NOMO-1 treated with DMSO at 0.1 percent for 48 hours (cell line): ENCODE data around the gene TEKT1.
"Not testable (repeated sequence)": the region's sequence is repeated elsewhere in the genome, so short reads cannot be mapped to it uniquely, and the experiment has no call there.

Experiments used
- DNase-seq: peaks from one replicate; lab custom pipeline; 2025; ENCODE audit not compliant: unreplicated experiment; lab: John Stamatoyannopoulos, UW

TEKT1 gene

DNA sequence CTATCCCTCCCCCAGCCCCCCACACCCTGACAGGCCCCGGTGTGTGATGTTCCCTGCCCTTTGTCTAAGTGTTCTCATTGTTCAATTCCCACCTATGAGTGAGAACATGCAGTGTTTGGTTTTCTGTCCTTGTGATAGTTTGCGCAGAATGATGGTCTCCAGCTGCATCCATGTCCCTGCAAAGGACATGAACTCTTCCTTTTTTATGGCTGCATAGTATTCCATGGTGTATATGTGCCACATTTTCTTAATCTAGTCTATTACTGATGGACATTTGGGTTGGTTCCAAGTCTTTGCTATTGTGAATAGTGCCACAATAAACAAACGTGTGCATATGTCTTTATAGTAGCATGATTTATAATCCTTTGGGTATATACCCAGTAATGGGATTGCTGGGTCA, 15.2 kb downstream of the TEKT1 start:
- not testable (repeated sequence) for DNase-seq

DNA sequence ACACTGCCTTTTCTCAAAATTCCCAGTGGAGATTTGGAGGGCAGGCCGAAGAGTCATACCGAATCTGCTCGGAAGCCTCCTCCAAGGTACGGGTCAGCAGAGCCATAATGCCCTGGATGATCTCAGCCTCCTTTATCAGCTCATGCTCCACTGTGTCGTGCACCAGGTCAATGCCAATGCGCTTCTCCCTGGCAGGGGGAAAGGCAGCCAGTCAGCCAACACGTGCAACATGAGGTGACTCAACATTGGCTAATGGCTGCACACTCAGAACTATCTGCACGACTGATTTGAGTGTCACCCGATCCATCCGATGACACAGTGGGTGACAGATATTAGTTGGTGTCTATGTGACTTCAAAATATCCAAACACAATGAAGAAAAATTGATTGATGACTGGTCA, 15.8 kb downstream of the TEKT1 start:
- DNase-seq: no peak

DNA sequence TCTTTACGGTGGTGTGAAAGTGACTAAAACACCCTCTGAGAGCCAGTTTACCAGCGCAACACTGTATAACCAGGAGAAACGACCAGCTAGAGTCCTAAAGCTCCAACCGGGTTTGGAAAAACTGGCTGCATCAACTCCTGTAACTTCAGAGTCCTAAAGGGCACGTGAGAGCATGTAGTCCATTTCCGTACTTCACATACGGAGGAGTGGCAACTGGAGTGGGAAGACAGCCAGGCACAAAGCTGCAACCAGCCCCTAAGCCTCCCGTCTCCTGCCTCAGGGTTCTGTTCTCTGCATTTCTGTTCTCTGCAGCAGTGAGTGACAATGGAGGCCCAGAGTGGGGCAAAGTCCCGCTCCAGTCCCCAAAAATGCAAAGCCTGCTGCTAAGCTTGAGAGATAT, 19.2 kb downstream of the TEKT1 start:
- no peak for DNase-seq

DNA sequence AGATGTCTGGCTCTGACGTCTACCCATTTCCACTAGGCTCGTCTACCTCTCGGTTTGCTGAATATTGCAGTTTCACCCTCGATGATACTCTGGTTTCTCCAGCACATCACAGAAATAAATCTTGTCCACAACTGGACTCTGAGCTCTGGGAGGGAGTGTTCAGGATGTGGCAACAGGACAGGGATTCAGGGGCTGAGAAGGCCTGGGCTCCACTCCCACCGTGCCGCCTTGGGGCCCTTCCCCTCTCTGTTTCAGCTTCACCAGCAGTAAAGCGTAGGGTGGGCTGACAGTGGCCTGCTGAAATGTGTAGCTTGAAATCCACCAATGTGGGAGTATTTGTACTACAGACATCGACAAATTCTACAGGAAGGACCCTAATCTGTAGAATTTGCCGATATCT, 20.0 kb downstream of the TEKT1 start:
- no peak for DNase-seq

DNA sequence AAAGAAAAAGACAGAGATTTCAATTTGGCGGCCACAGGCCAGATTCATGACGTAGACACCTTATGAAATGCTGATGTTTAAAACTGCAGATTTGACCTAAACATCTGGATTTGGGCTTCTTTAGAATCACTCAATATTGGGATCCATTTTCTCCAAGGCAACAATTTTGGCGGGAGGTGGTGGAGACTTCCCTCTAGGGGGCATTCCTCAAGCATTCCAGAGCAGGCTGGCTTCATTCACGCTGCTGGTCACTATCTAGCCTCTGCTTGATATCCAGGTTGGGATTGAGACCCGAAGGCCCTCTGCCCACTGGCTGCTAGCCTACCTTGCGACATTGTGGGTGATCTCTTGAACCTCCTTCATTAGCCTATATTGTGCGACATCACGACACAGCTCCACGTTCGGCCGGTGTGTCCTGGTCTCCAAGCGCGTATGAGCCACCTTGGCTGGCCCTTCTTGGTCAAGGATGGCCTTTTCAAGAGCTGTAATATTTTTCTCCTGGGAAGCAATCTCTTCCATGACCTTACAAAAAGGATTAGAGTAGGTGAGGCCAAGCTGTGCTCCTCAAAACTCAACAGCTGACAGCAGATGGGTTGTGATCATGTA, 31.0 kb downstream of the TEKT1 start:
- no peak for DNase-seq

DNA sequence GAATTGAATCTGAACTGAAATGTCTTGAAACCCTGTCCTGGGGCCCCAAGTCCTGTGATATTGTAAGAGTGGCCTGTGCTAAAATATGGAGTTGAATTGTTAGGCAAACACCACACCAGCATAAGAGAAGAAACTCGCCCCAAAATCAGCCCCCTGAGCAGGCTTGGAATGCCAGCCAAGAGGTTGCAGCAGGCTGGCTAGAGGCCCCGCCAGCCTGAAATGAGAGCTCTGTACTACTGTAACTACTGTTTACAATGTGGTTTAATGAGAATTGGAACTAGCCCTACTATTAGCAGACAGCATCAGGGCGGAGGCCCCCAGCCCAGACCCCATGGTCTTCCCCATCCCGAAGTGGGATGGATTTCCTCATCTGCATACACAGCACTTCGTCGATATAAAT, 31.8 kb downstream of the TEKT1 start:
- no peak for DNase-seq

DNA sequence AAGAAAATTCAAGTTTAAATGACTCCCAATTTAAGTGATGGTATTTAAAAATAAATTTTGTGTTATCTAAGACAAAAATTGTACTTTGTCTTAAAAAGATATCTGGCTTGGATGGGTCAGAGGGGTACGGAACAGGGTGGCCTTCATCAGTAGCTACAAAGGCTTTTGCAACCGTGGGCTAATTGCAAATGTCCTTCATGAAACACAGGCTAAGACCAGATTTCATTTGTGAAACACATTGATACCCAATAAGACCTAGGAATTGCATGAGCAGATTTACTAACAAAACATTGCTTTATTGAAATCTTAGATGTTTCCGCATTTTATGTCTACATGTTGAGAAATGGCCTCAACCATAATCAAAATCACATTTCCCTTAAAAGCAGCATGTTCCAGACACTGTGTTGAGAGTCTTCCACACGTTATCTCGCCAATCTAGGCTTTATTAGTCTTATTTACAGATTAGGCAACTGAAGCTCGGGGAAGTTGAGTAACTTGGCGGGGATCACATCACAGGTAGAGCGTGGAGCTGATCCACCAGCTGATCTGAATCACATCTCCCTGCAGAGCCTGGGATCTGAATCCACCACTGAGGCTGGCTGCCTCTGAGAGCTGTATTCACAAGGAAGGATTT, 33.7 kb downstream of the TEKT1 start:
- DNase-seq: no peak

DNA sequence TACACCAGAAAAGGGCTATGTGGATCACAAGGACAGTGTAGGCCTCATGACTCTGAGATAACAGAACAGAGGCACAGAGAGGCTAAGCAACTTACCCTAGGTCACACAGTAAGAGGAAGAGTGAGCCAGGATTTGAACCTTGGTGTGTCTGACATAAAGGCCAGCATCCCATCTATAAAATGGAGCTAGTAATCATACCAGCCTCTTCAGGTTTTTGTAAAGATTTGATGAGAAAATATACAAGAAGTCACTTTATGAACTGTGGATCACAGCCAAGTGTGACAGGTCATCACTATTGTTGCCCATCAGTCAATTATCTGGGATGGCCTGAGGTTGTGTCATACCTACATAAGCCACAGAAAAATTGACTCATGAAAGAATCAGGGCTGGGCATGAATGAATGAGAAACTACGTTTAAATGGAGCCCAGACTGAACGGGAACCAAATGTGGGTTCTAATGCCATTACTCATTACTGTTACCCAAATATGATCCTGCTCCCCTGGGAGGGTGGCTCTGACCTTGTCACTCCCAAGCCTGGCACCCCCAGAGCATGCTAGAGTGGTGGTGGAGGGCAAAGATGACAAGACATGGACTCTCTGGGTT, 34.5 kb downstream of the TEKT1 start:
- DNase-seq: no peak

DNA sequence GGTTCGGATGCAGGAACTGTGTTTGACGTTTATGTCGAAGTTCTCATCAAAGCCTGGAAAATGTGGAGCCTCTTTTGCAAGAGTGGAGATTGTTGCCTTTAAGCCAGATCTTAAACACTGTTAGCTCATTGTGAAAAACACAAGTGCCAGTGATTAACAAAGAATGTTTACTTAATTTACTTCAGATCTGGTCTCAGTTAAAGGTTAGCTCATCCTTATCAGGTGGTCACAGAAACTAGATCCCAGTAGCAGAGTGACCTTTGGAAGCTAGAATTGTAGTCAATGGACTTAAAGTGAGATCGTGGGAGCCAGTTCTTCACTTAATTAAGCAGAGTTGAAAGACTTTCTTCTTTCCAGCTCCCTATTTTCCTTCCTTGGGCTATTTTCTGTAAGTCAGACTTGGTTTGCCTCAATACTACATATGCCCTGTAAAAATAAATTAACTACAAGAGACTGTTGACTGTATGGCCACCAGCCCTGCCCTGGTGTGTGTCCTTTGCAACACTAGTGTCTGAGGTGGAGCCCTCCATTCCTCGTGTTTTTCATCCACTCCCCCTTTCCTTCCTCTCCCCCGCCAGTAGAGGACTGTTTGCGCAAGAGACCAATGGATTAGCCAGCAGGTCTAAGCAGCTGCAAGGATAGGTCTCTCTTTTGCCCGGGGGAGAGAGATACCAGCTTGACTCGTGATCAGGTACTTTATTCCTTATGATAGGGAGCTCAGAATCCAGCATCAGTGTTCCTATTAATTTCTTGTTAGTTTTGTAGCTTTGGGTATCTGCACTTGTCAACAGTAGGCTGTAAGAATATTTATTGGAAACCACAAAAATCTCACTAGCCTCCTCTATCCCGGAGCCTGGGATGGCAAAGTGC, 35.3 kb downstream of the TEKT1 start:
- DNase-seq: no peak

DNA sequence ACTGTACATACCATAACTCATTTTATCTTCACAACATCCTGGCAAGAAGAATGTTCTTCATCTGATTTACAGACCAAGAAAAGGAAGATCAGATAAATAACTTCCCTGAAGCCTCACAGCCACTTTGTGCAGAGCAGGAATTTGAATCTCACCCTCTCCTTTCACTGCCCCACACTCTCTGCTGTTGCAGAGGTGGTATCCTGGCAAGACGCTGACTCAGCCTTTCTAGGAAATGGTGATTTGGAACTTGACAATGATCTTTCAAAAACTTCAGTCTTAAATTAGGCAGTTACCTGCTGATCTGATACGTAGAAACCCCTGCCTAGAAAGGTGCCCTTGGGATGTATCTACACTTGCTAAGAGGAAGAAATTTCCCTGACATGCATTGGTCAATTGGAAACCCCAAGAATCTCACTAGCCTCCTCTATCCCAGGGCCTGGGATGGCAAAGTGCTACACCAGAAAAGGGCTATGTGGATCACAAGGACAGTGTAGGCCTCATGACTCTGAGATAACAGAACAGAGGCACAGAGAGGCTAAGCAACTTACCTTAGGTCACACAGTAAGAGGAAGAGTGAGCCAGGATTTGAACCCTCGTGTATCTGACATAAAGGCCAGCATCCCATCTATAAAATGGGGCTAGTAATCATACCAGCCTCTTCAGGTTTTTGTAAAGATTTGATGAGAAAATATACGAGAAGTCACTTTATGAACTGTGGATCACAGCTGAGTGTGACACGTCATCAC, 37.6 kb downstream of the TEKT1 start:
- no peak for DNase-seq

DNA sequence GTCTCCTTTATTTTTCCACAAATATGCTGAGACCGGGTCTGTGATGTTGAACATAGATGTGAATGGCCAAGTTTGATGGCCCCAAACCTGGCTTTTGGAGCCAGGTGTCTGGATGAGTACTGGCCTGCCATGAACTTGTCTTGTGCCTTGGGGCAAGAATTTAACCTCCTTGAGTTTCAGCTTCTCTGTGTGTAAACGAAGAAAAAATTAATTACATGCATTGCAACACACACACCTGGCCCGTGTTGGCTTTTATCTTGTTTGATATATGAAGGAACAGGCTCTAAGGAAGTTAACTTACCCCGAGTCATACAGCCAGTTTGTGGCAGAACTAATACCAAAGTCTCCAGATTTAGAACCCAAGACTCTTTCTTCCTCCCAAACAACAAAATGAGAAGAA, 42.4 kb downstream of the TEKT1 start:
- no peak for DNase-seq

DNA sequence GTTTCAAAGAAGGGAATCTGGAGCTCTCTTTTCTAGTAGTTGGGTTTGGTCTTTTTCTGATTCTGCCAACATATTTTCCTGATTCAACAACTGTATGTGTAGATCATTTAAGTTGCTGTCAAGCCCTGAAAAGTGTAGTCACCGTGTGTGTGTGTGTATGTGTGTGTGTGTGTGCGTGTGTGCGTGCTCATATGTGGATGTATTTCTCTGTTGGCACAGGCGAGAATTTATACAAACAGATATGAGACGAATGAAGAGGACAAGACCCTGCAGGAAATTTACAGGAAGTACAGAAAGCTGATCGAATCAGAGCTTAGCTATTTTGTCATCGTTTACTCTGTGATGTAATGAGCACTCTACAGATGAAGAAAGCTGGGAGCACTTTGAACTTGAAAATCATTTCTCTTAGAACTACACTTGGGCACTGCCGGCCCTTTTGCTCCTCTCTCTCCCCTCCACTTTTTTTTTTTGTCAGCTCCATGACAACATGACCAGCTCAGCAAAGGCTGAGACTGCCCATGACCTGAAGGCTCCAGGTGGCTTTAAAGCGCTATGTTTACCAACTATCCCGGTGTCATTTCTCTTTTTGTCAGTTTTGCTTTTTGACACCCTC, 44.3 kb downstream of the TEKT1 start:
- DNase-seq: no peak

DNA sequence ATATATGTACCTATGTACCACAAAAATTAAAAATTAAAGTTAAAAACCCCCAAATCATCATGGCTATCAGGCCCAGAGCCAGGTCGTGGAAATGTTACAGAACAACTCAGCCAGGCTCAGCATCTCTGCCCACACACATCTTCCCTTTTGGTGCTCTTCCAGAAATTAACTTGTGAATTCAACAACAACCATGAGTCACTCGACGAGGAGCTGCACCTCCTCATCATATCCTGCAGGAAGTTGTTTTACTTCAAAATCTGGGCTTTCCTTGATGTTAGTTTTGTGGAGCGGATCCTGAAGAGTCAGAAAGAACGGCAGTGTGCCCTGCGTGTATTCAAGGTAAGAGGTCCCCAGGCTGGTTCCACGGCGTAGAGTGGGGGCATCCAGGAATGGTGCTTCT, 44.9 kb downstream of the TEKT1 start:
- no peak for DNase-seq

DNA sequence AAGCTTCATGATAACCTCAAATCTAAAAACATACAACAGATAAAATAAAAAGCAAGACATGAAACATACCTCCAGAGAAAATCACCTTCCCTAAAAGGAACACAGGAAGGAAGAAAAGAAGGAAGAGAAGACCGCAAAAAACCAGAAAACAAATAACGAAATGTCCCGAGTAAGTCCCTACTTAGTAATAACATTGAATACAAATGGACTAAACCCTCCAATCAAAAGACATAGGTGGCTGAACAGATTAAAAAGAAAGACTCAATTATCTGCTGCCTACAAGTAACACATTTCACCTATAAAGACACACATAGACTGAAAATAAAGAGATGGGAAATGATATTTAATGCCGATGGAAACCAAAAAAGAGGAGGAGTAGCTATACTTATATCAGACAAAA, 49.3 kb downstream of the TEKT1 start:
- DNase-seq: no peak

DNA sequence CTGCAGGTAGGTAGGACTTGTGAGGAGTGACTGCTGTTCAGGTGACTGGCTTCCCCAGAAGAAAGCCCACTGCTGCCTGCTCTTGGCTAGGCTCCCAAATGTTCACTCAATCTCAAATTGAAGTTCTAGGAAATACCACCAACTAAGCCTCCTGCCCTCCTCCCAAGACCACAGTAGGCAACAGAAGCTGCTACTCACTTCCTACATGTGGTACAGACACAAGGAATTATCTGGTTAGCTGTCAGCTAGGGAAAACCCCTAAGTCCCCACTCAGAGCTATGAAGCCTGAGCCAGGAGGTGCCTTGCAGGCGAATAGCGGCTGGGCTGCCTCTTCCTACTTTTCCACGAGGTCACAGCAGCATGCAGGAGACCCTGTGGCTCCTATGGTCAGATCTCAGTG, 50.6 kb downstream of the TEKT1 start:
- no peak for DNase-seq

DNA sequence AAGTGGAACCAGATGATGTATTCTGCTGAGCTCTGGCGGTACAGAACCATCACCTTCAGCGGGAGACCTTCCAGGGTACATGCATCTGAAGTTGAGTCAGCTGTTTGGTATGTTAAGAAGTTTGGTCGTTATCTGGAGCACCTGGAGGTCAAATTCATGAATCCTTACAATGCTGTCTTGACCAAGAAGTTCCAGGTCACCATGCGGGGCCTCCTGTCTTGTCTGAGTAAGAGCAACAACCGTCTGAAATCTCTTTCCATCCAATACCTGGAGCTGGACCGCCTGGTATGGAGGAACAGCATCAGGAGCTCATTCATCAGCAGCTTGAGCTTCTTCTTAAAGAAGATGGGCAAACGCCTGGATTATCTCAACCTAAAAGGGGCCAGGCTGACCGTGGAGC, 51.5 kb downstream of the TEKT1 start:
- no peak for DNase-seq

DNA sequence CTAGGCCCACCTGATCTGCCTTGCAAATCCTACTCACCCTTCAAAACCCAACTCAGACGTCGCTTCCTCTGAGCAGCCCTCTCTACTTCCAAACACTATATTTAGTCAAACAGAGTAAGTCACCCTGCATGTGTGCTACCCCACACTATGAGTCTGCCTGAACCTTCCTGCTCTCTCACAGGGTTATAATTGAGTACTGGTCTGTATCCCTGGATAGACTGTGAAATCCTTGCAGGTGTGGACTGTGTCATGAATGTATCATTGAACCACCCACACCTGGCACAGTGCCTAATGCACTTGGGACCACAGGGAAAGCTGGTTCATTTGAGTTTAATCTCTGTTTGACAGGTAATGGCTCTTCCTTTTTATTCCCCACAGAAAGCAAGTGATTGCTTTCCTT, 52.1 kb downstream of the TEKT1 start:
- DNase-seq: no peak

DNA sequence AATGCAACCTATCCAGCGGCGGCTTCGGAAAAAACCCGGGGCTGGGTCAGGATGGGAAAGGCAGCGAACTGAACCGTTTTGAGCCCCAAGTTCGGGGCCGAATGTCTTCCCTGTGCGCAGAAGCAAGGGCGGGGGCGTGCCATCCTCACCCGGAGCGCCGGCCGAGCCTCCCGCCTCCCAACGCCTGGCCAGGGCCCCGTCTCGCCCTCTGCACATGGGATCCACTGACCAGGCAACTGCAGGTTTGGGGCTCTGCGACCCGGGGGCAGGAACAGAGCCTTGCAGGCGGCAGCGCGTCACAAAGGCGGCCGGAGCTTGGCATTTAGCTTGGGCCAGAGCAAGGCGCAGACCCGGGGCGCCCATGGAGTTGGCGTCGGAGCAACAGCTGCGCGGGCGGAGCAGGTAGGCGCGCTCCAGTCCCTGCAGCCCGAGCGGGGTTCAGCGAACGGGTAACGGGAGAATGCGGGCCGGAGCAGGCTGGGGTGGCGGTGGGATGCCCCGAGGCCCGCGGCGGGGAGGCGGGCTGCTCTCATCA, 55.6 kb downstream of the TEKT1 start, which contains the start of gene FBXO39:
TSS of gene FBXO39 (plus strand) at position 345 of the 535 bp plus-strand sequence. CDS start 3,654 bp downstream, outside the sequence.
- DNase-seq: no peak

DNA sequence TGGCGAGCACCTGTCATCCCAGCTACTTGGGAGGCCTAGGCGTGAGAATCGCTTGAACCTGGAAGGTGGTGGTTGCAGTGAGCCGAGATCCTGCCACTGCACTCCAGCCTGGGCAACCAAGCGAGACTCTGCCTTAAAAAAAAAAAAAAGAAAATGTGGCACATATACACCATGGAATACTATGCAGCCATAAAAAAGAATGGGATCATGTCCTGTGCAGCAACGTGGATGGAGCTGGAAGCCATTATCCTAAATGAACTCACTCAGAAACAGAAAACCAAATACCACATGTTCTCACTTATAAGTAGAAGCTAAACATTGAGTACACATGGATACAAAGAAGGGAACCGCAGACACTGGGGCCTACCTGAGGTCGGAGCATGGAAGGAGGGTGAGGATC, 56.6 kb downstream of the TEKT1 start:
- not testable (repeated sequence) for DNase-seq

DNA sequence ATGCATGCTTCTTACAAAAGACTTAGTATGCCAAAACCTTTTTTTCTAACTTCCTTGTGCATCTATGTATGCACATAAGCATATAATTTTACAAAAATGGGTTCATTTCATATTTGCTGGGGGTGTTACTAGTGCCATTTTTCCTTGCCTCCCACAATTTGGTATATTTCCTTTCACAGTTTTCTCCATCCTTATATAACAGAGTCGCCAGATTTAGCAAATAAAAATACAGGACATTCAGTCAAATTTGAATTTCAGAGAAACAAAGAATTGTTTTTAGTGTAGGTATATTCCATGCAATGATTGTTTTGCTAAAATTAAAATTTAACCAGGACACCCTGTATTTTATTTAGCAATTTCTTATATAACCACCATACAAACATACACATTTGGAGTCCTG, 59.5 kb downstream of the TEKT1 start:
- no peak for DNase-seq
